SK-N-SH (cell line): ENCODE results near the gene MAP3K3. TPM values are rescaled to one million over a fixed set of nuclear protein-coding genes. Genes with fewer than 3 reads are reported as not detected.

Source experiments
- CTCF ChIA-PET: fragments of 300-600, 350-600 bp; formaldehyde crosslinking; extraction: SDS; loops from one replicate; lab custom pipeline; 2021; lab: Yijun Ruan, JAX
- POLR2A ChIA-PET: fragments of 350-600 bp; sonication (Branson Sonifier 250); formaldehyde crosslinking; extraction: SDS; loops from one replicate; lab custom pipeline; 2020; ENCODE audit warnings: antibody characterized with exemption, inconsistent platforms; lab: Yijun Ruan, JAX
- DNase-seq: peaks from one replicate; pipeline ENCODE4 v3.0.0; 2012
- H2AFZ ChIP-seq: fragments of 200-600 bp; sonication (generic); 2 replicates; pipeline ENCODE4 v1.8.1; 2016; ENCODE audit warnings: antibody characterized with exemption, mild to moderate bottlenecking, low read depth
- H3F3A ChIP-seq: fragments of 200-600 bp; sonication (generic); replicated peaks from 2 replicates; pipeline ENCODE3; 2016; ENCODE audit warnings: antibody characterized with exemption, mild to moderate bottlenecking; ENCODE audit not compliant: insufficient read depth
- H3K27ac ChIP-seq, 2 experiments: fragments of 200-500 bp in 1 of 2; fragments of 200-600 bp in 1 of 2; sonication (Bioruptor generic) in 1 of 2; sonication (generic), shearing (Covaris generic) in 1 of 2; 2 replicates each; pipeline versions ENCODE4 v1.5.1 to v1.6.1; 2014 to 2016; ENCODE audit warnings: low read depth in 2 of 2, inconsistent platforms in 1 of 2, low read length in 1 of 2, mild to moderate bottlenecking in 1 of 2, mixed read lengths in 1 of 2
- H3K27me3 ChIP-seq: fragments of 200-600 bp; sonication (generic), shearing (Covaris generic); 2 replicates; pipeline ENCODE4 v1.6.1; 2016; ENCODE audit warnings: mixed run types; ENCODE audit not compliant: insufficient read depth
- H3K36me3 ChIP-seq, 2 experiments: fragments of 200-500 bp in 1 of 2; fragments of 200-600 bp in 1 of 2; sonication (Bioruptor generic) in 1 of 2; sonication (generic) in 1 of 2; replicated peaks in 1 of 2; 2 replicates each; pipeline versions ENCODE3 to v1.5.1; 2014 to 2016; ENCODE audit warnings: low read length in 1 of 2, mild to moderate bottlenecking in 1 of 2; ENCODE audit not compliant: insufficient read depth in 2 of 2, control insufficient read depth in 1 of 2
- H3K4me1 ChIP-seq, 2 experiments: fragments of 200-500 bp in 1 of 2; fragments of 200-600 bp in 1 of 2; sonication (Bioruptor generic) in 1 of 2; sonication (generic), shearing (Covaris generic) in 1 of 2; 2 replicates each; pipeline versions ENCODE4 v1.5.1 to v1.6.1; 2014 to 2016; ENCODE audit warnings: low read depth in 1 of 2, low read length in 1 of 2, mixed run types in 1 of 2; ENCODE audit not compliant: insufficient read depth in 2 of 2, control insufficient read depth in 1 of 2
- H3K4me2 ChIP-seq: fragments of 200-600 bp; sonication (generic), shearing (Covaris generic); 2 replicates; pipeline ENCODE4 v1.6.1; 2017; ENCODE audit warnings: mixed run types
- H3K4me3 ChIP-seq, 2 experiments: fragments of 200-500 bp in 1 of 2; fragments of 200-600 bp in 1 of 2; sonication (Bioruptor generic) in 1 of 2; sonication (generic), shearing (Covaris generic) in 1 of 2; 2 replicates each; pipeline versions ENCODE4 v1.5.1 to v1.8.1; 2014 to 2016; ENCODE audit warnings: low read depth in 2 of 2, inconsistent platforms in 1 of 2, low read length in 1 of 2, mild to moderate bottlenecking in 1 of 2, mixed read lengths in 1 of 2, moderate library complexity in 1 of 2
- H3K79me2 ChIP-seq: fragments of 200-600 bp; sonication (generic); 2 replicates; pipeline ENCODE4 v1.8.1; 2017; ENCODE audit warnings: mild to moderate bottlenecking; ENCODE audit not compliant: insufficient read depth
- H3K9ac ChIP-seq: fragments of 200-600 bp; sonication (generic); 2 replicates; pipeline ENCODE4 v1.6.1; 2017; ENCODE audit warnings: mixed run types
- H3K9me2 ChIP-seq: fragments of 200-600 bp; sonication (generic); 2 replicates; pipeline ENCODE4 v1.6.1; 2017; ENCODE audit warnings: mixed run types
- H3K9me3 ChIP-seq: fragments of 200-600 bp; sonication (generic); 2 replicates; pipeline ENCODE4 v1.6.1; 2017; ENCODE audit warnings: mixed run types, mild to moderate bottlenecking, moderate library complexity
- H4K20me1 ChIP-seq: fragments of 200-600 bp; sonication (generic); 2 replicates; pipeline ENCODE4 v1.6.1; 2017; ENCODE audit warnings: mild to moderate bottlenecking, mixed run types; ENCODE audit not compliant: insufficient read depth
- CHD2 ChIP-seq: fragments of 150-350 bp; IDR thresholded peaks from 2 replicates; pipeline ENCODE4 v1.6.1; 2018; ENCODE audit warnings: low read length; ENCODE audit not compliant: partially characterized antibody
- CTCF ChIP-seq: fragments of 200-600 bp; sonication (generic); IDR thresholded peaks from 2 replicates; pipeline ENCODE4 v1.6.1; 2017; ENCODE audit warnings: antibody characterized with exemption, mild to moderate bottlenecking, moderate library complexity
- ELF1 ChIP-seq: IDR thresholded peaks from 2 replicates; pipeline ENCODE4 v1.4.0; 2012
- EP300 ChIP-seq, 2 experiments: IDR thresholded peaks; 2 replicates each; pipeline versions ENCODE4 v1.4.0 to v1.6.1; 2012; ENCODE audit warnings: borderline replicate concordance in 1 of 2, low read depth in 1 of 2, low read length in 1 of 2
- EZH2phosphoT487 ChIP-seq: fragments of 200-600 bp; sonication (generic); IDR thresholded peaks from 2 replicates; pipeline ENCODE4 v1.6.1; 2017; ENCODE audit warnings: low read depth, mixed run types, mild to moderate bottlenecking, antibody characterized with exemption, moderate library complexity, borderline replicate concordance
- FOSL2 ChIP-seq: IDR thresholded peaks from 2 replicates; pipeline ENCODE4 v1.4.0; 2012; ENCODE audit warnings: low read depth, mild to moderate bottlenecking, moderate library complexity, borderline replicate concordance
- FOXJ3 ChIP-seq: sonication (generic); formaldehyde crosslinking; IDR thresholded peaks from 2 replicates; pipeline ENCODE4 v1.5.1; 2020; ENCODE audit warnings: mild to moderate bottlenecking, missing genetic modification reagents
- FOXM1 ChIP-seq: IDR thresholded peaks from 2 replicates; pipeline ENCODE4 v1.4.0; 2012; ENCODE audit warnings: low read depth, mild to moderate bottlenecking
- GATA2 ChIP-seq: sonication (generic); formaldehyde crosslinking; IDR thresholded peaks from 2 replicates; pipeline ENCODE4 v1.5.0; 2020; ENCODE audit warnings: mild to moderate bottlenecking, missing genetic modification reagents
- MAX ChIP-seq: IDR thresholded peaks from 2 replicates; pipeline ENCODE4 v1.4.0; 2012; ENCODE audit warnings: low read depth
- MEF2A ChIP-seq: IDR thresholded peaks from 2 replicates; pipeline ENCODE4 v1.4.0; 2012; ENCODE audit warnings: low read depth, borderline replicate concordance
- NFIC ChIP-seq: IDR thresholded peaks from 2 replicates; pipeline ENCODE4 v1.4.0; 2012; ENCODE audit warnings: borderline replicate concordance
- NRF1 ChIP-seq: IDR thresholded peaks from 2 replicates; pipeline ENCODE4 v1.6.1; 2012; ENCODE audit warnings: low read depth, mild to moderate bottlenecking, low read length
- RFX5 ChIP-seq: IDR thresholded peaks from 2 replicates; pipeline ENCODE4 v1.6.1; 2012; ENCODE audit warnings: mild to moderate bottlenecking, improper control_type of control experiment, low read length
- RXRA ChIP-seq: IDR thresholded peaks from 2 replicates; pipeline ENCODE4 v1.4.0; 2012; ENCODE audit warnings: low read depth, mild to moderate bottlenecking, borderline replicate concordance
- SIN3A ChIP-seq: IDR thresholded peaks from 2 replicates; pipeline ENCODE4 v1.6.1; 2012; ENCODE audit warnings: low read depth, mild to moderate bottlenecking, low read length, moderate library complexity, borderline replicate concordance
- TCF12 ChIP-seq: IDR thresholded peaks from 2 replicates; pipeline ENCODE4 v1.4.0; 2012
- YY1 ChIP-seq: IDR thresholded peaks from 2 replicates; pipeline ENCODE4 v1.4.0; 2012; ENCODE audit warnings: low read depth, mild to moderate bottlenecking
- ZBTB33 ChIP-seq: IDR thresholded peaks from 2 replicates; pipeline ENCODE4 v1.4.0; 2012; ENCODE audit warnings: low read depth, borderline replicate concordance
- WGBS: methylation state at CpG from one replicate; pipeline ENCODE4 v1.1.6; 2017; ENCODE audit warnings: low lambda C conversion rate; 5-methylcytosine and 5-hydroxymethylcytosine counted together
- polyA plus RNA-seq, 3 experiments: library from polyadenylated mRNA; depleted of rRNA; stranded (reverse); fragments of >200 nt; gene quantifications; 2 replicates each; pipeline ENCODE4 v1.2.3, GENCODE V29; 2012
- TF ChIP-seq, protein P1 (sequence below): fragments of 150-350 bp; IDR thresholded peaks from 2 replicates; pipeline ENCODE4 v1.6.1; 2017; ENCODE audit warnings: antibody characterized with exemption, low read length, low read depth, borderline replicate concordance

MAP3K3 gene
- polyA plus RNA-seq, 1 of the 3 experiments (the other 2 are of a cell fraction), result 25.3 TPM

- Histone ChIP-seq H3K79me2 (no peaks in the 10 kb centered on the region; the same call in 1 of the 2 replicates), H3K27ac (no peak overlapping the region), H3K9ac (no peak overlapping the region), H3K4me2 (no peak overlapping the region), H3K4me1 (peaks cover 4 to 26% of the 10 kb centered on the region in 2 experiments; a peak in 2 of 4 replicates), H3K9me2 (no peaks in the 10 kb centered on the region), H3K9me3 (no peaks in the 10 kb centered on the region), H3F3A (peaks cover 8% of the 10 kb centered on the region), H3K27me3 (no peaks in the 10 kb centered on the region), H2AFZ (no peak overlapping the region), H3K4me3 (no peak overlapping the region), H3K36me3 (peaks cover 26 to 47% of the 10 kb centered on the region in 2 experiments), H4K20me1 (no peaks in the 10 kb centered on the region)
- DNase-seq, result no peak
- CTCF ChIA-PET, result interaction anchor here (0.8 to 1.6 kb wide), 5 partner anchors 9 to 95 kb away, joined by 3 to 5 read pairs (median 3); no protein-coding TSS in a partner anchor
- WGBS, result 95% methylated on average over 11 of the region's 11 CpGs
- POLR2A ChIA-PET, result no interaction called here
- TF ChIP-seq MAX, result no peak
- no peak for TF ChIP-seq FOSL2
- TF ChIP-seq, all 33 proteins: peak for 0
These were observed 84.9 kb downstream of the MAP3K3 start for GRCh38 chr17:63707151-63707550.

- Histone ChIP-seq H3K36me3 (peaks cover 35 to 49% of the 10 kb centered on the region in 2 experiments), H3K9me3 (no peaks in the 10 kb centered on the region), H3F3A (no peaks in the 10 kb centered on the region), H3K27me3 (no peaks in the 10 kb centered on the region), H3K27ac (no peak overlapping the region), H3K4me1 (peaks cover 0 to 8% of the 10 kb centered on the region in 2 experiments; a peak in 1 of 4 replicates), H3K9ac (no peak overlapping the region)
- POLR2A ChIA-PET, result interaction anchor here (1.6 kb wide), 2 partner anchors 8 to 33 kb away, joined by 5 to 6 read pairs; partner anchors contain the start of genes LIMD2 and STRADA
- DNase-seq, result no peak
- TF ChIP-seq ELF1, result no peak
- no peak for TF ChIP-seq EZH2phosphoT487
- TF ChIP-seq, protein P1, sequence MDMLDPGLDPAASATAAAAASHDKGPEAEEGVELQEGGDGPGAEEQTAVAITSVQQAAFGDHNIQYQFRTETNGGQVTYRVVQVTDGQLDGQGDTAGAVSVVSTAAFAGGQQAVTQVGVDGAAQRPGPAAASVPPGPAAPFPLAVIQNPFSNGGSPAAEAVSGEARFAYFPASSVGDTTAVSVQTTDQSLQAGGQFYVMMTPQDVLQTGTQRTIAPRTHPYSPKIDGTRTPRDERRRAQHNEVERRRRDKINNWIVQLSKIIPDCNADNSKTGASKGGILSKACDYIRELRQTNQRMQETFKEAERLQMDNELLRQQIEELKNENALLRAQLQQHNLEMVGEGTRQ, result no peak
- TF ChIP-seq RXRA, result no peak
- no peak for TF ChIP-seq CHD2
- TF ChIP-seq FOXJ3, result no peak
- no peak for TF ChIP-seq EP300 (IDR thresholded peaks at IDR 0.05; ENCODE audit: borderline replicate concordance in 1 of 2, low read depth in 1 of 2, low read length in 1 of 2)
- no peak for TF ChIP-seq NRF1
- TF ChIP-seq MEF2A, result no peak
- no peak for TF ChIP-seq NFIC
- TF ChIP-seq TCF12, result no peak
- TF ChIP-seq FOXM1, result no peak
- TF ChIP-seq SIN3A, result no peak
- TF ChIP-seq FOSL2, result no peak
- TF ChIP-seq GATA2 (CRISPR knock-in tag), result no peak
- TF ChIP-seq CTCF, result no peak
- no peak for TF ChIP-seq ZBTB33
- no peak for TF ChIP-seq RFX5
- TF ChIP-seq YY1, result no peak
- TF ChIP-seq, all 33 proteins: peak for 0
- H2AFZ ChIP-seq, result no peak overlapping the region
- 93% methylated on average over 6 of the region's 6 CpGs for WGBS
- H3K9me2 ChIP-seq, result no peaks in the 10 kb centered on the region
- H3K4me2 ChIP-seq, result no peak overlapping the region
- CTCF ChIA-PET, result interaction anchor here (0.6 to 3.9 kb wide), 7 partner anchors 12 to 284 kb away, joined by 3 to 18 read pairs (median 6); partner anchors contain the start of gene MAP3K3
- no peaks in the 10 kb centered on the region for H4K20me1 ChIP-seq
- H3K4me3 ChIP-seq, result no peak overlapping the region
- H3K79me2 ChIP-seq, result no peaks in the 10 kb centered on the region
These were observed 86.9 kb downstream of the MAP3K3 start for GRCh38 chr17:63709110-63709509.
